Neural progenitor cell (in vitro differentiated cells): ENCODE data around the gene GATAD2B. TPM values are rescaled to one million over a fixed set of nuclear protein-coding genes. Genes with fewer than 3 reads are reported as not detected.

Experiments
- DNase-seq: peaks from one replicate; pipeline ENCODE4 v3.0.0-alpha.2; 2016; ENCODE audit warnings: low spot score
- H2AFZ ChIP-seq: fragments of 200-600 bp; sonication (generic); replicated peaks from 2 replicates; pipeline ENCODE4 v1.6.1; 2016; ENCODE audit warnings: antibody characterized with exemption
- H3F3A ChIP-seq: fragments of 200-600 bp; sonication (generic); 2 replicates; pipeline ENCODE4 v1.6.1; 2016; ENCODE audit warnings: antibody characterized with exemption, low read depth
- H3K27ac ChIP-seq: fragments of 200-600 bp; sonication (generic); 2 replicates; pipeline ENCODE4 v1.5.1; 2016; ENCODE audit warnings: mild to moderate bottlenecking
- H3K27me3 ChIP-seq: fragments of 200-600 bp; sonication (generic); 2 replicates; pipeline ENCODE4 v1.6.1; 2016; ENCODE audit warnings: mild to moderate bottlenecking, moderate library complexity
- H3K36me3 ChIP-seq: fragments of 200-600 bp; sonication (generic); 2 replicates; pipeline ENCODE4 v1.5.1; 2016
- H3K4me1 ChIP-seq: fragments of 200-600 bp; sonication (generic); 2 replicates; pipeline ENCODE4 v1.6.1; 2016; ENCODE audit warnings: mixed run types
- H3K4me2 ChIP-seq: fragments of 200-600 bp; sonication (generic); 2 replicates; pipeline ENCODE4 v1.6.1; 2016
- H3K4me3 ChIP-seq: fragments of 200-600 bp; sonication (generic); 2 replicates; pipeline ENCODE4 v1.5.1; 2016
- H3K79me2 ChIP-seq: fragments of 200-600 bp; sonication (generic); 2 replicates; pipeline ENCODE4 v1.6.1; 2016; ENCODE audit warnings: low read depth
- H3K9ac ChIP-seq: fragments of 200-600 bp; sonication (generic); 2 replicates; pipeline ENCODE4 v1.6.1; 2016
- H3K9me3 ChIP-seq: fragments of 200-600 bp; sonication (generic); 2 replicates; pipeline ENCODE4 v1.5.1; 2016; ENCODE audit warnings: low read depth
- H4K20me1 ChIP-seq: fragments of 200-600 bp; sonication (generic); 2 replicates; pipeline ENCODE4 v1.6.1; 2016; ENCODE audit warnings: low read depth
- H3K27ac Mint-ChIP-seq: 3 replicates; pipeline ENCODE4 v1.8.0; 2021; ENCODE audit warnings: mixed read lengths
- H3K27me3 Mint-ChIP-seq: 2 replicates; pipeline ENCODE4 v1.8.0; 2022; ENCODE audit warnings: low read depth, mild to moderate bottlenecking, inconsistent platforms, moderate library complexity, mixed read lengths; ENCODE audit not compliant: insufficient read depth
- H3K36me3 Mint-ChIP-seq: 3 replicates; pipeline ENCODE4 v1.8.0; 2021; ENCODE audit warnings: mixed read lengths
- H3K4me1 Mint-ChIP-seq: 3 replicates; pipeline ENCODE4 v1.8.0; 2021; ENCODE audit warnings: mixed read lengths
- H3K4me3 Mint-ChIP-seq: 3 replicates; pipeline ENCODE4 v1.8.0; 2021; ENCODE audit warnings: mild to moderate bottlenecking, moderate library complexity, mixed read lengths
- H3K9me3 Mint-ChIP-seq: 3 replicates; pipeline ENCODE4 v1.8.0; 2020; ENCODE audit warnings: mixed read lengths
- EZH2 ChIP-seq: fragments of 200-600 bp; sonication (generic); IDR thresholded peaks from 2 replicates; pipeline ENCODE4 v1.6.1; 2017; ENCODE audit warnings: antibody characterized with exemption, mild to moderate bottlenecking, moderate library complexity
- EZH2phosphoT487 ChIP-seq: fragments of 200-600 bp; sonication (generic); IDR thresholded peaks from 2 replicates; pipeline ENCODE4 v1.6.1; 2017; ENCODE audit warnings: antibody characterized with exemption
- total RNA-seq: library from RNA; depleted of rRNA; stranded (reverse); fragments of >200 nt; gene quantifications from 2 replicates; pipeline ENCODE4 v1.2.3, GENCODE V29; 2015; ENCODE audit warnings: low replicate concordance
- TF ChIP-seq, protein P1 (sequence below): fragments of 200-600 bp; sonication (generic); IDR thresholded peaks from 2 replicates; pipeline ENCODE4 v1.5.1; 2017; ENCODE audit warnings: antibody characterized with exemption, mild to moderate bottlenecking

GATAD2B gene
- total RNA-seq, 1 donor from 2014 or later = 14.8 TPM

DNA sequence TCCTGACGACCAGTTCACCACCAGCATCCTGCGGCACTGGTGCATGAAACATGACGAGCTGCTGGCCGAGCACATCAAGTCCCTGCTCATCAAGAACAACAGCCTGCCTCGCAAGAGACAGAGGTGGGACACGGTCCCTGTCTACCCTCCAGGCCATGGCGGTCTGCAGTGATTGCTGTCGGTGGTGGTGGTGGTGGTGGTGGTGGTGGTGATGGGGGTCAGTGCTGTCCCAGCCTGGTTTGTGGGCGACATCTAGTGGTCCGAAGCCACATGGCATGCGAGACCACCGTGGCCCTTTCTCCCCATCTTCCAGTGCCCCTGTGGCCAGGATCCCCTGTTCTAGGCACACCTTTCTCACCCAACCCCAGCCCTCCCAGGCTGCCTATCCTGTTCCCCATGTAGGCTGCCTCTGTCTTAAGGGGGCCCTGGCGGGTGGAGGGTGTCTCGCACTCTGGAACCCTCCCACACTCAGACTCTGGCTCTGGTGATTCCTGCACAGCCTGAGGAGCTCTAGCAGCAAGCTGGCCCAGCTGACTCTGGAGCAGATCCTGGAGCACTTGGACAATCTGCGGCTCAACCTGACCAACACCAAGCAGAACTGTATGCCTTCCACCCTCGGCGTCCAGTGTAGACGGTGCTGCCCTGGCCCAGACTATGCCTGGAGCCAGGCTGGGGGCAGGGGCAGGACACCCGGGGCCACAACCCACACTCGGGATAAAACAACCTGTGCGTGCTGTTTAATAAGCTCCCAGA lies 150.8 kb downstream of the GATAD2B start:
- Mint-ChIP-seq H3K27ac (no peak overlapping the region), H3K4me3 (no peak overlapping the region), H3K36me3 (peaks cover 35% of the 10 kb centered on the region), H3K4me1 (peaks cover 9% of the 10 kb centered on the region), H3K9me3 (no peaks in the 10 kb centered on the region), H3K27me3 (peaks cover 16% of the 10 kb centered on the region)
- peak; percentile 66 for DNase-seq
- Histone ChIP-seq H3K4me2 (no peak overlapping the region), H2AFZ (no peak overlapping the region), H3K4me1 (peaks cover 10% of the 10 kb centered on the region), H4K20me1 (peaks cover 7% of the 10 kb centered on the region), H3K27me3 (peaks cover 6% of the 10 kb centered on the region), H3K4me3 (no peak overlapping the region), H3K9me3 (no peaks in the 10 kb centered on the region), H3K79me2 (no peaks in the 10 kb centered on the region), H3K9ac (no peak overlapping the region), H3K27ac (no peak overlapping the region), H3K36me3 (no peaks in the 10 kb centered on the region), H3F3A (peaks cover 24% of the 10 kb centered on the region)
- no peak for TF ChIP-seq EZH2
- TF ChIP-seq, protein P1, sequence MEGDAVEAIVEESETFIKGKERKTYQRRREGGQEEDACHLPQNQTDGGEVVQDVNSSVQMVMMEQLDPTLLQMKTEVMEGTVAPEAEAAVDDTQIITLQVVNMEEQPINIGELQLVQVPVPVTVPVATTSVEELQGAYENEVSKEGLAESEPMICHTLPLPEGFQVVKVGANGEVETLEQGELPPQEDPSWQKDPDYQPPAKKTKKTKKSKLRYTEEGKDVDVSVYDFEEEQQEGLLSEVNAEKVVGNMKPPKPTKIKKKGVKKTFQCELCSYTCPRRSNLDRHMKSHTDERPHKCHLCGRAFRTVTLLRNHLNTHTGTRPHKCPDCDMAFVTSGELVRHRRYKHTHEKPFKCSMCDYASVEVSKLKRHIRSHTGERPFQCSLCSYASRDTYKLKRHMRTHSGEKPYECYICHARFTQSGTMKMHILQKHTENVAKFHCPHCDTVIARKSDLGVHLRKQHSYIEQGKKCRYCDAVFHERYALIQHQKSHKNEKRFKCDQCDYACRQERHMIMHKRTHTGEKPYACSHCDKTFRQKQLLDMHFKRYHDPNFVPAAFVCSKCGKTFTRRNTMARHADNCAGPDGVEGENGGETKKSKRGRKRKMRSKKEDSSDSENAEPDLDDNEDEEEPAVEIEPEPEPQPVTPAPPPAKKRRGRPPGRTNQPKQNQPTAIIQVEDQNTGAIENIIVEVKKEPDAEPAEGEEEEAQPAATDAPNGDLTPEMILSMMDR = peak; percentile 68

GRCh38 chr1:153771261-153771660 lies 151.5 kb downstream of the GATAD2B start:
- no peak overlapping the region for H3K9ac ChIP-seq
- no peak overlapping the region for H3K4me3 Mint-ChIP-seq
- DNase-seq = no peak
- H3K27me3 ChIP-seq = peaks cover 6% of the 10 kb centered on the region
- H3K36me3 ChIP-seq = no peaks in the 10 kb centered on the region
- H3K9me3 ChIP-seq = no peaks in the 10 kb centered on the region
- H3K36me3 Mint-ChIP-seq = peaks cover 33% of the 10 kb centered on the region
- no peak overlapping the region for H3K27ac ChIP-seq
- H3K4me3 ChIP-seq = no peak overlapping the region
- H2AFZ ChIP-seq = no peak overlapping the region
- H3K79me2 ChIP-seq = no peaks in the 10 kb centered on the region
- peaks cover 11% of the 10 kb centered on the region for H3K27me3 Mint-ChIP-seq
- H3K4me1 ChIP-seq = peaks cover 6% of the 10 kb centered on the region
- peaks cover 3% of the 10 kb centered on the region for H3K4me1 Mint-ChIP-seq
- no peaks in the 10 kb centered on the region for H3K9me3 Mint-ChIP-seq
- H3F3A ChIP-seq = peaks cover 24% of the 10 kb centered on the region
- H4K20me1 ChIP-seq = peaks cover 7% of the 10 kb centered on the region
- no peak overlapping the region for H3K27ac Mint-ChIP-seq
- no peak overlapping the region for H3K4me2 ChIP-seq
- TF ChIP-seq EZH2 (no peak), EZH2phosphoT487 (no peak)
- TF ChIP-seq, protein P1 = no peak

GRCh38 chr1:153770797-153771196 lies 152.0 kb downstream of the GATAD2B start:
- no peak overlapping the region for H3K27ac ChIP-seq
- Mint-ChIP-seq H3K27ac (no peak overlapping the region), H3K27me3 (peaks cover 11% of the 10 kb centered on the region), H3K4me3 (no peak overlapping the region), H3K9me3 (no peaks in the 10 kb centered on the region), H3K4me1 (peaks cover 3% of the 10 kb centered on the region), H3K36me3 (peaks cover 34% of the 10 kb centered on the region)
- H3K9me3 ChIP-seq = no peaks in the 10 kb centered on the region
- H3K9ac ChIP-seq = no peak overlapping the region
- H3K4me1 ChIP-seq = peaks cover 4% of the 10 kb centered on the region
- H2AFZ ChIP-seq = no peak overlapping the region
- no peak for TF ChIP-seq EZH2phosphoT487
- peaks cover 6% of the 10 kb centered on the region for H3K27me3 ChIP-seq
- H3K79me2 ChIP-seq = no peaks in the 10 kb centered on the region
- H3K4me3 ChIP-seq = no peak overlapping the region
- H4K20me1 ChIP-seq = peaks cover 7% of the 10 kb centered on the region
- DNase-seq = no peak
- no peaks in the 10 kb centered on the region for H3K36me3 ChIP-seq
- peaks cover 24% of the 10 kb centered on the region for H3F3A ChIP-seq
- no peak overlapping the region for H3K4me2 ChIP-seq

- Histone ChIP-seq H3K79me2 (no peaks in the 10 kb centered on the region), H3K4me1 (no peaks in the 10 kb centered on the region), H3K9ac (no peak overlapping the region), H4K20me1 (peaks cover 7% of the 10 kb centered on the region), H3K27ac (no peak overlapping the region), H3F3A (peaks cover 8% of the 10 kb centered on the region), H3K36me3 (no peaks in the 10 kb centered on the region), H3K4me2 (no peak overlapping the region), H3K27me3 (no peaks in the 10 kb centered on the region), H2AFZ (no peak overlapping the region), H3K9me3 (no peaks in the 10 kb centered on the region), H3K4me3 (no peak overlapping the region)
- Mint-ChIP-seq H3K27me3 (peaks cover 3% of the 10 kb centered on the region), H3K27ac (no peak overlapping the region), H3K9me3 (no peaks in the 10 kb centered on the region), H3K4me3 (peak overlapping the region; percentile 5), H3K36me3 (peaks cover 40% of the 10 kb centered on the region), H3K4me1 (no peaks in the 10 kb centered on the region)
- TF ChIP-seq EZH2 (no peak), EZH2phosphoT487 (no peak)
- TF ChIP-seq, protein P1 = no peak
- DNase-seq = no peak
These were observed 153.6 kb downstream of the GATAD2B start for GRCh38 chr1:153769221-153769620.
